ENCODE results near the gene TMEM151B. TPM values are rescaled to one million over a fixed set of nuclear protein-coding genes. Genes with fewer than 3 reads are reported as not detected.
"Not testable (repeated sequence)": the region's sequence is repeated elsewhere in the genome, so short reads cannot be mapped to it uniquely, and the experiment has no call there.

TMEM151B gene
- total RNA-seq, 2 experiments from 2014 or later = 0.09 TPM; not detected in 1

GRCh38 chr6:44310241-44310640 is 40.0 kb downstream of the TMEM151B start:
- Mint-ChIP-seq H3K4me3 (no peak overlapping the region), H3K27ac (peak overlapping the region; percentile 45), H3K27me3 (no peaks in the 10 kb centered on the region), H3K9me3 (ENCODE audit: low read depth) (no peaks in the 10 kb centered on the region), H3K4me1 (peaks cover 14% of the 10 kb centered on the region), H3K36me3 (ENCODE audit: low read depth) (peaks cover 29% of the 10 kb centered on the region)
- no peak for DNase-seq
- ChIA-PET POLR2A (no interaction called here), CTCF (interaction anchor here (1.4 to 3.9 kb wide), 3 partner anchors 28 to 42 kb away, joined by 7 to 19 read pairs (median 10); no protein-coding TSS in a partner anchor)
- ATAC-seq = no peak
- intact Hi-C loops (cut with DNase I, micrococcal nuclease) = loop anchor here in 1 of 2 experiments (10.0 kb wide), 1 partner anchor 535 kb away; the partner anchor contains the start of gene VEGFA

GRCh38 chr6:44311304-44311703 is 41.1 kb downstream of the TMEM151B start:
- CTCF ChIA-PET = interaction anchor here (3.4 to 3.9 kb wide), 2 partner anchors 25 to 45 kb away, joined by 30 to 38 read pairs; partner anchors contain the start of gene NFKBIE
- H3K4me3 Mint-ChIP-seq = no peak overlapping the region
- no peaks in the 10 kb centered on the region for H3K27me3 Mint-ChIP-seq
- no peak for DNase-seq
- ATAC-seq = no peak
- H3K27ac Mint-ChIP-seq = no peak overlapping the region
- intact Hi-C loops (cut with DNase I, micrococcal nuclease) = loop anchor here in 1 of 2 experiments (10.0 kb wide), 1 partner anchor 537 kb away; the partner anchor contains the start of gene VEGFA
- POLR2A ChIA-PET = no interaction called here
- H3K9me3 Mint-ChIP-seq (ENCODE audit: low read depth) = no peaks in the 10 kb centered on the region
- peaks cover 14% of the 10 kb centered on the region for H3K4me1 Mint-ChIP-seq
- peaks cover 23% of the 10 kb centered on the region for H3K36me3 Mint-ChIP-seq (ENCODE audit: low read depth)

- intact Hi-C loops (cut with DNase I, micrococcal nuclease) = loop anchor here in 1 of 2 experiments (10.0 kb wide), 1 partner anchor 537 kb away; the partner anchor contains the start of gene VEGFA
- Mint-ChIP-seq H3K4me3 (peak overlapping the region; percentile 98), H3K9me3 (ENCODE audit: low read depth) (no peaks in the 10 kb centered on the region), H3K27me3 (no peaks in the 10 kb centered on the region), H3K36me3 (ENCODE audit: low read depth) (peaks cover 22% of the 10 kb centered on the region), H3K27ac (peak overlapping the region; percentile 64), H3K4me1 (peaks cover 14% of the 10 kb centered on the region)
- no peak for DNase-seq
- CTCF ChIA-PET = interaction anchor here (0.7 to 3.9 kb wide), 9 partner anchors 15 to 237 kb away, joined by 3 to 38 read pairs (median 9); partner anchors contain the start of gene NFKBIE
- no peak for ATAC-seq
- POLR2A ChIA-PET = interaction anchor here (0.9 kb wide), 1 partner anchor 60 kb away, joined by 3 read pairs; no protein-coding TSS in a partner anchor
Measured at GRCh38 chr6:44311767-44312166, 41.5 kb downstream of the TMEM151B start.

GRCh38 chr6:44312901-44313788 is 42.9 kb downstream of the TMEM151B start, which contains the start of gene AARS2:
TSS of gene AARS2 (minus strand) at chr6:44313347. CDS start at chr6:44313323, 24 bp downstream.
- Mint-ChIP-seq H3K36me3 (ENCODE audit: low read depth) (peaks cover 15% of the 10 kb centered on the region), H3K27me3 (peaks cover 1% of the 10 kb centered on the region), H3K4me3 (peak within 1 kb of the TSS; percentile 98), H3K4me1 (peaks cover 14% of the 10 kb centered on the region), H3K9me3 (ENCODE audit: low read depth) (no peaks in the 10 kb centered on the region), H3K27ac (peak within 1 kb of the TSS; percentile 86)
- intact Hi-C loops (cut with DNase I, micrococcal nuclease) = loop anchor here (1.0 to 10.0 kb wide), 5 partner anchors 48 to 538 kb away; partner anchors contain the start of genes NFKBIE (in 2 of the 2), CDC5L (in 1 of the 2), MRPL14 (in 1 of the 2) and SLC29A1 (in 1 of the 2)
- POLR2A ChIA-PET = interaction anchor here (0.9 to 1.0 kb wide), 3 partner anchors 45 to 89 kb away, joined by 3 to 5 read pairs (median 3); no protein-coding TSS in a partner anchor
- CTCF ChIA-PET = interaction anchor here (0.6 to 3.9 kb wide), 33 partner anchors 9 to 536 kb away, joined by 3 to 38 read pairs (median 4); partner anchors contain the start of genes CDC5L and NFKBIE
- ATAC-seq (peak; percentile 96), DNase-seq (peak; percentile 96)

- POLR2A ChIA-PET; H3K9me3 Mint-ChIP-seq (ENCODE audit: low read depth): not testable (repeated sequence)
- H3K27me3 Mint-ChIP-seq = peaks cover 14% of the 10 kb centered on the region
Measured at GRCh38 chr6:44314657-44315056, 44.4 kb downstream of the TMEM151B start.

GRCh38 chr6:44315516-44315915 is 45.3 kb downstream of the TMEM151B start:
- Mint-ChIP-seq H3K27me3 (peaks cover 16% of the 10 kb centered on the region), H3K4me1 (peaks cover 14% of the 10 kb centered on the region), H3K27ac (no peak overlapping the region), H3K36me3 (ENCODE audit: low read depth) (peaks cover 6% of the 10 kb centered on the region), H3K9me3 (ENCODE audit: low read depth) (no peaks in the 10 kb centered on the region), H3K4me3 (no peak overlapping the region)
- CTCF ChIA-PET = interaction anchor here (2.8 kb wide), 1 partner anchor 11 kb away, joined by 25 read pairs; no protein-coding TSS in a partner anchor
- POLR2A ChIA-PET = no interaction called here
- ATAC-seq = no peak
- intact Hi-C loops (cut with DNase I, micrococcal nuclease) = loop anchor here in 1 of 2 experiments (10.0 kb wide), 1 partner anchor 541 kb away; the partner anchor contains the start of gene VEGFA
- no peak for DNase-seq

More at GRCh38 chr6:44314657-44315056, 44.4 kb downstream of the TMEM151B start:
- H3K4me1 Mint-ChIP-seq = peaks cover 14% of the 10 kb centered on the region
- not testable (repeated sequence) for DNase-seq, H3K27ac Mint-ChIP-seq, H3K4me3 Mint-ChIP-seq, ATAC-seq
- intact Hi-C loops (cut with DNase I, micrococcal nuclease) = loop anchor here in 1 of 2 experiments (10.0 kb wide), 1 partner anchor 540 kb away; the partner anchor contains the start of gene VEGFA
- CTCF ChIA-PET = interaction anchor here (0.6 to 3.9 kb wide), 4 partner anchors 10 to 1062 kb away, joined by 4 to 30 read pairs (median 15); no protein-coding TSS in a partner anchor
- H3K36me3 Mint-ChIP-seq (ENCODE audit: low read depth) = peaks cover 13% of the 10 kb centered on the region

- ATAC-seq (no peak), DNase-seq (no peak)
- H3K36me3 Mint-ChIP-seq (ENCODE audit: low read depth) = peaks cover 4% of the 10 kb centered on the region
- no peak overlapping the region for H3K4me3 Mint-ChIP-seq
- H3K27me3 Mint-ChIP-seq = peaks cover 16% of the 10 kb centered on the region
- no peak overlapping the region for H3K27ac Mint-ChIP-seq
- CTCF ChIA-PET = no interaction called here
- peaks cover 14% of the 10 kb centered on the region for H3K4me1 Mint-ChIP-seq
- POLR2A ChIA-PET = no interaction called here
- intact Hi-C loops (cut with DNase I, micrococcal nuclease) = loop anchor here in 1 of 2 experiments (10.0 kb wide), 1 partner anchor 541 kb away; the partner anchor contains the start of gene VEGFA
- H3K9me3 Mint-ChIP-seq (ENCODE audit: low read depth) = no peaks in the 10 kb centered on the region
Measured at GRCh38 chr6:44315951-44316350, 45.7 kb downstream of the TMEM151B start.

GRCh38 chr6:44316481-44316880 is 46.2 kb downstream of the TMEM151B start:
- CTCF ChIA-PET = no interaction called here
- Mint-ChIP-seq H3K27ac (no peak overlapping the region), H3K4me1 (peaks cover 13% of the 10 kb centered on the region), H3K36me3 (ENCODE audit: low read depth) (peaks cover 3% of the 10 kb centered on the region), H3K27me3 (peaks cover 16% of the 10 kb centered on the region), H3K9me3 (ENCODE audit: low read depth) (no peaks in the 10 kb centered on the region), H3K4me3 (no peak overlapping the region)
- no peak for DNase-seq
- POLR2A ChIA-PET = no interaction called here
- ATAC-seq = no peak
- intact Hi-C loops (cut with DNase I, micrococcal nuclease) = loop anchor here in 1 of 2 experiments (10.0 kb wide), 1 partner anchor 542 kb away; the partner anchor contains the start of gene VEGFA

GRCh38 chr6:44317136-44317631 is 46.9 kb downstream of the TMEM151B start:
- POLR2A ChIA-PET; CTCF ChIA-PET; H3K36me3 Mint-ChIP-seq (ENCODE audit: low read depth); DNase-seq; H3K4me1 Mint-ChIP-seq; H3K27ac Mint-ChIP-seq; H3K9me3 Mint-ChIP-seq (ENCODE audit: low read depth); H3K4me3 Mint-ChIP-seq; ATAC-seq: not testable (repeated sequence)
- peaks cover 16% of the 10 kb centered on the region for H3K27me3 Mint-ChIP-seq
- intact Hi-C loops (cut with DNase I, micrococcal nuclease) = loop anchor here in 1 of 2 experiments (10.0 kb wide), 1 partner anchor 542 kb away; the partner anchor contains the start of gene VEGFA

- intact Hi-C loops (cut with DNase I, micrococcal nuclease) = no loop called here
- no peaks in the 10 kb centered on the region for H3K9me3 Mint-ChIP-seq (ENCODE audit: low read depth)
- no peaks in the 10 kb centered on the region for H3K4me1 Mint-ChIP-seq
- no peak overlapping the region for H3K4me3 Mint-ChIP-seq
- no peak for DNase-seq
- no peak overlapping the region for H3K27ac Mint-ChIP-seq
- H3K27me3 Mint-ChIP-seq = peaks cover 16% of the 10 kb centered on the region
- POLR2A ChIA-PET = no interaction called here
- H3K36me3 Mint-ChIP-seq (ENCODE audit: low read depth) = no peaks in the 10 kb centered on the region
- ATAC-seq = no peak
- CTCF ChIA-PET = interaction anchor here (0.7 kb wide), 1 partner anchor 17 kb away, joined by 4 read pairs; no protein-coding TSS in a partner anchor
Measured at GRCh38 chr6:44321210-44321609, 51.0 kb downstream of the TMEM151B start.
